ENCODE data around the gene CLIP3. TPM values are rescaled to one million over a fixed set of nuclear protein-coding genes. Genes with fewer than 3 reads are reported as not detected.

Gene CLIP3
- total RNA-seq, 4 donors from 2014 or later = 0.80 to 15.3 (median 2.7) TPM

- WGBS, 2 donors = 77 to 90% methylated on average over 3 to 5 of the region's 7 CpGs
Observed at GRCh38 chr19:35991731-35992450, 40.8 kb downstream of the CLIP3 start.

GRCh38 chr19:35990771-35991730, 41.6 kb downstream of the CLIP3 start:
- H3K9me3 ChIP-seq = no peaks in the 10 kb centered on the region
- no peak for TF ChIP-seq CTCF (IDR thresholded peaks at IDR 0.05)
- no peak for TF ChIP-seq POLR2A (IDR thresholded peaks at IDR 0.05)
- intact Hi-C loops (cut with DNase I) = no loop called here
- no peak overlapping the region for H3K4me3 ChIP-seq
- no peak overlapping the region for H3K27ac ChIP-seq
- H3K27me3 ChIP-seq = peaks cover 0 to 29% (median 4%) of the 10 kb centered on the region in 4 donors
- peaks cover 17 to 35% (median 23%) of the 10 kb centered on the region in 3 donors for H3K4me1 ChIP-seq
- H3K36me3 ChIP-seq = no peaks in the 10 kb centered on the region
- no peak for DNase-seq
- 79 to 80% methylated on average over 9 of the region's 10 CpGs for WGBS, 2 donors

More at GRCh38 chr19:35991731-35992450, 40.8 kb downstream of the CLIP3 start:
- Histone ChIP-seq H3K4me1 (peaks cover 19 to 39% (median 29%) of the 10 kb centered on the region in 3 donors), H3K36me3 (peaks cover 0 to 2% (median 0%) of the 10 kb centered on the region in 3 donors), H3K9me3 (no peaks in the 10 kb centered on the region), H3K27ac (no peak overlapping the region), H3K27me3 (peaks cover 0 to 20% (median 3%) of the 10 kb centered on the region in 4 donors), H3K4me3 (no peak overlapping the region)
- intact Hi-C loops (cut with DNase I) = no loop called here
- no peak for TF ChIP-seq POLR2A (IDR thresholded peaks at IDR 0.05)
- TF ChIP-seq CTCF (IDR thresholded peaks at IDR 0.05) = no peak
- DNase-seq = no peak

GRCh38 chr19:35990156-35990555, 42.5 kb downstream of the CLIP3 start:
- no peak for DNase-seq
- Histone ChIP-seq H3K4me1 (peaks cover 17 to 28% (median 20%) of the 10 kb centered on the region in 3 donors), H3K4me3 (no peak overlapping the region), H3K27ac (no peak overlapping the region), H3K9me3 (no peaks in the 10 kb centered on the region), H3K27me3 (peaks cover 0 to 38% (median 4%) of the 10 kb centered on the region in 4 donors), H3K36me3 (no peaks in the 10 kb centered on the region)
- no peak for TF ChIP-seq CTCF (IDR thresholded peaks at IDR 0.05)
- no peak for TF ChIP-seq POLR2A (IDR thresholded peaks at IDR 0.05)
- intact Hi-C loops (cut with DNase I) = no loop called here
- 79 to 88% methylated on average over 4 of the region's 4 CpGs for WGBS, 2 donors

- intact Hi-C loops (cut with DNase I) = no loop called here
- no peak for TF ChIP-seq POLR2A (IDR thresholded peaks at IDR 0.05)
- no peak for TF ChIP-seq CTCF (IDR thresholded peaks at IDR 0.05)
- Histone ChIP-seq H3K36me3 (no peaks in the 10 kb centered on the region), H3K27ac (no peak overlapping the region), H3K4me1 (peaks cover 10 to 19% (median 12%) of the 10 kb centered on the region in 3 donors), H3K4me3 (no peak overlapping the region), H3K9me3 (no peaks in the 10 kb centered on the region), H3K27me3 (peaks cover 0 to 51% (median 4%) of the 10 kb centered on the region in 4 donors)
- DNase-seq = no peak
- 67 to 100% methylated on average over 1 to 2 of the region's 3 CpGs for WGBS, 2 donors
Observed at GRCh38 chr19:35988824-35989223, 43.8 kb downstream of the CLIP3 start.

GRCh38 chr19:35987571-35987896, 45.1 kb downstream of the CLIP3 start:
- peaks cover 0 to 62% (median 4%) of the 10 kb centered on the region in 4 donors for H3K27me3 ChIP-seq
- H3K4me3 ChIP-seq = peak overlapping the region in 3 of 4 donors; percentile 37 to 64 (median 41)
- WGBS, 2 donors = 27 to 28% methylated on average over 8 of the region's 8 CpGs
- H3K36me3 ChIP-seq = no peaks in the 10 kb centered on the region
- no peaks in the 10 kb centered on the region for H3K9me3 ChIP-seq
- intact Hi-C loops (cut with DNase I) = no loop called here
- H3K27ac ChIP-seq = no peak overlapping the region
- TF ChIP-seq POLR2A (IDR thresholded peaks at IDR 0.05) (no peak), CTCF (IDR thresholded peaks at IDR 0.05) (no peak)
- peaks cover 10 to 13% (median 10%) of the 10 kb centered on the region in 3 donors for H3K4me1 ChIP-seq
- no peak for DNase-seq
